ENCODE measurements around the gene BOK. TPM values are rescaled to one million over a fixed set of nuclear protein-coding genes. Genes with fewer than 3 reads are reported as not detected.

BOK gene
- total and polyA plus RNA-seq, 2 of the 13 experiments (the other 11 are each of a cell fraction or from before 2014, with no cell fraction given) = 35.5 to 39.2 TPM

GRCh38 chr2:241618296-241618805 lies 59.8 kb downstream of the BOK start:
- Histone ChIP-seq H3K36me3 (replicated peaks in 1 of 2; ENCODE audit: control insufficient read depth in 1 of 2, insufficient read depth in 2 of 2, low read length in 2 of 2) (peaks cover 16 to 58% of the 10 kb centered on the region in 2 experiments), H3K4me2 (ENCODE audit: low read depth, low read length) (no peak overlapping the region), H2AFZ (ENCODE audit: low read length) (no peak overlapping the region), H3K27me3 (ENCODE audit: control insufficient read depth in 1 of 2, insufficient read depth in 2 of 2, low read length in 2 of 2) (no peaks in the 10 kb centered on the region; a peak in 1 of 5 replicates), H3K79me2 (ENCODE audit: insufficient read depth, low read length) (peaks cover 78% of the 10 kb centered on the region), H3K27ac (ENCODE audit: extremely low read length, insufficient read depth, low read length) (no peak overlapping the region), H4K20me1 (ENCODE audit: insufficient read depth, low read length) (no peaks in the 10 kb centered on the region), H3K4me1 (ENCODE audit: insufficient read depth, low read length) (no peaks in the 10 kb centered on the region), H3K9me3 (ENCODE audit: low read length) (no peaks in the 10 kb centered on the region), H3K4me3 (replicated peaks in 1 of 3; ENCODE audit: insufficient read depth in 1 of 3, low read depth in 2 of 3, low read length in 3 of 3) (no peak overlapping the region), H3K9ac (ENCODE audit: insufficient read depth, low read depth, low read length) (no peak overlapping the region)
- DNase-seq (ENCODE audit: low spot score) (no peak), ATAC-seq (no peak), FAIRE-seq (no peak)
- TF ChIP-seq ATM (IDR thresholded peaks at IDR 0.05; ENCODE audit: borderline replicate concordance) (no peak), ATF4 (CRISPR knock-in tag; IDR thresholded peaks at IDR 0.05) (no peak), AKAP8 (CRISPR knock-in tag; IDR thresholded peaks at IDR 0.05) (no peak), KAT7 (CRISPR knock-in tag; IDR thresholded peaks at IDR 0.05; ENCODE audit: borderline replicate concordance) (no peak), ZNF580 (CRISPR knock-in tag; IDR thresholded peaks at IDR 0.05; ENCODE audit: borderline replicate concordance, low read depth) (no peak), ZNF839 (CRISPR knock-in tag; IDR thresholded peaks at IDR 0.05; ENCODE audit: borderline replicate concordance) (no peak), ZBTB7B (CRISPR knock-in tag; IDR thresholded peaks at IDR 0.05) (no peak), HNRNPH1 (optimal IDR thresholded peaks at IDR 0.05; ENCODE audit: low read depth, low read length) (no peak), HBP1 (CRISPR knock-in tag; IDR thresholded peaks at IDR 0.05; ENCODE audit: low read depth) (no peak), FOXP1 (IDR thresholded peaks at IDR 0.05) (no peak), FOXP1 (CRISPR knock-in tag; IDR thresholded peaks at IDR 0.05) (no peak), REPIN1 (CRISPR knock-in tag; IDR thresholded peaks at IDR 0.05; ENCODE audit: borderline replicate concordance, low read depth) (no peak), NFKB2 (CRISPR knock-in tag; IDR thresholded peaks at IDR 0.05; ENCODE audit: borderline replicate concordance) (no peak), ZNF558 (CRISPR knock-in tag; IDR thresholded peaks at IDR 0.05; ENCODE audit: borderline replicate concordance) (no peak), MXI1 (IDR thresholded peaks at IDR 0.05; ENCODE audit: borderline replicate concordance, low read depth, low read length) (no peak), BORCS8-MEF2B (CRISPR knock-in tag; IDR thresholded peaks at IDR 0.05) (no peak)
- intact Hi-C loops (cut with micrococcal nuclease; ENCODE audit: unreplicated experiment) = no loop called here
- BruUV-seq (replicated peaks) = no TSS peak
- in situ Hi-C loops (cut with HindIII; ENCODE audit: extremely low pct_ligation_motif_present, low pct_unique_long_range_greater_than_20kb) = no loop called here
- POLR2A ChIA-PET = no interaction called here
- CTCF ChIA-PET (ENCODE audit: low intra/inter-chr PET ratio, low total read pairs) = no interaction called here
- WGBS (ENCODE audit: low lambda C conversion rate) = 96% methylated on average over 5 of the region's 5 CpGs
